GM21526 (cell line): ENCODE data around the gene ABO.
"Not testable (repeated sequence)": the region's sequence is repeated elsewhere in the genome, so short reads cannot be mapped to it uniquely, and the experiment has no call there.

Source experiments
- ATAC-seq: cut with Tn5 transposase; IDR thresholded peaks from one replicate; pipeline ENCODE4 v1.9.1; 2021; ENCODE audit warnings: moderate library complexity; ENCODE audit not compliant: unreplicated experiment, low FRiP score

Gene ABO

DNA sequence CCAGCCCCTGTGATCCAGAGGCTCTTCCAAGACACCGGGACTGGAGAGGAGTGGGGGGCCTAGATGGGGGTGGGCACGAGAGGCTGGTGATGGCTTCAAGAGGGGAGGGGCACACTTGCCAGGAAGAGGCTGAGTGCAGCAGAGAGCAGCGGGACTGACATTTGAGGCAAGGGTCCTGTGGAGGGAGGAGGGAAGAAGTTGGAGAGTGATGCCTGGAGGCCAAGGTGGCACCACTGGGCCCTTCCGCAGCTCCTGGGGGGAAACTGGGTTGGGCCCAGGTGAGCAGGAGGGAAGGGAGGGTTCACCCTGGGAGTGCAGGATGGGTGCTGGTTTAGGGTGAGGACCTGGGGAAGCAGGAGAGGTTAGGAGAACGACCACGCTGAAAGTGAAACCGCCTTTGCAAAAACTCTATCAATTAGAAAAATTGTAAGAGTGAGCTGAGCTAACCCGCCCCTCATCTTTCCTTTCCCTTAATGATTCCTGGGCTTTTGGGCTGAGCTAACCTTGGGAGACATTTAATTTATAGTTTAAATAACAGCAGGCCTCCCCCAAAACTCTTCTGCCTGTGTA is 26.2 kb downstream of the ABO start:
- no peak for ATAC-seq

DNA sequence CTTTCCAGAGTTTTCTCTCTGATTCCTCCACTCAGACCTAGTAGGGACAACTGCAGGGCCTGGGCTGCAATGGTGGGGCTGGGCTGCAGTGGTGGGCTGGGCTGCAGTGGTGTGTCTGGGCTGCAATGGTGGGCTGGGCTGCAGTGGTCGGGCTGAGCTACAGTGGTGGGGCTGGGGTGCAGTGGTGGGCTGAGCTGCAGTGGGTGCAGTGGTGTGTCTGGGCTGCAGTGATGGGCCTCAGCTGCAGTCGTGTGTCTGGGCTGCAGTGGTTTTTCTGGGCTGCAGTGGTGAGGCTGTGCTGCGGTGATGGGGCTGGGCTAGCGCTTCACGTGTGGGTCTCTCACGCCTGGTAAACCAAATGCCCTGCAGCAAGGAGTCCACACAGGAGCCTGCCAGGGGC is 27.4 kb downstream of the ABO start:
- ATAC-seq = no peak

DNA sequence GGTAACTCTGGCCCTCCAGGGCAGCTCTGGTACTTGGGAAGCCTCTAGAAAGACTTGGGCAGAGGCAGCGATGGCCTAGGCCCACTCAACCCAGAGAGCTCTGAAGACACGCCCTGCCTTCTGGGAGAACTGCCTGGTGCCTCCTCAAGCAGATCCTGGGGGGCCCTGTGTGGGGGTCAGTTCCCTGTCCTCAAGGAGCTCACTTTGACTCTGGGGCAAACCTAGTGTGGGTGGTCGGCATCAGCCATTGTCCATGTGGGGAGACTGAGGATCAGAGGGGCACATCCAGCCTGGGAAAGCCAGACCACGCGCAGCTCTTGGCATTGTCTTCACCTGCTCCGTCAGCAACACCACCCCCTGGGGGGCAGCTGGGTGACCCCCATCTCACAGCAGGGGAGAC is 28.0 kb downstream of the ABO start:
- no peak for ATAC-seq

DNA sequence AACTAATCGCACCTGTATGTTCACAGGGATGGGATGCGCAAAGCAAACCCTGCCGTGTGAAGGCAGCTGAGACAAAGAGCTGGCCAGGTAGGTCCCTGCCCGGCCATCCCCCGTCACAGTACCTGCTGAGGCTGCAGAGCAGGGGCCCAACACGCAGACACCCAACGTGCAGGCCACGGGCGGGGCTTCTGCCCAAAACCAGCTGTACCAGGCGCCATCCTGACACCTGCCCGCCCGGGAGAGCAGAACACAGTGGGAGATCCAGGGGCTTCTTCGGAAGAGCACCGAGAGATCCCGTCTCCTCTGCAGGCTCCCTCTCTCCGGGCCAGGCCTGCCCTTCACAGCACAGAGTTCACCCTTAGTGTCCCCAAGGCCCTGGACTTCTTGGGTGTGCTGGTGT is 28.4 kb downstream of the ABO start:
- ATAC-seq = no peak

DNA sequence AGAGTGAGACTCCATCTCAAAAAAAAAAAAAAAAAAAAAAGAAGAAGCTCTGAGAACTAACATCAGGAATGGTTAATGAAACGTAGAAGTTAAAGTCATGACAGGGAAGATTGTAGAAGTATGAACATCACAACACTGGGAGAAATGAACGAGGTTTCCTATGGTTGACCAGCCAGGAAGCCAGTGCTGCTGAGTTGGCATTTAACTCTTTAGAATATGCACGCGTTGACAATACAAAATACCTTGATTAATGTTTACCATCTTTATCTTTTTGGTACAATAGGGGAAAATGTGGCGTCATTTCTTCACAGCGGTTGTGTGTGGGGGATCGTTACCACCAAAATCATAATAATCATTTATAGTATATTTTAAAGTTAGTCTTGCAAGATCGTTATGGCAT is 32.0 kb downstream of the ABO start:
- ATAC-seq = no peak

DNA sequence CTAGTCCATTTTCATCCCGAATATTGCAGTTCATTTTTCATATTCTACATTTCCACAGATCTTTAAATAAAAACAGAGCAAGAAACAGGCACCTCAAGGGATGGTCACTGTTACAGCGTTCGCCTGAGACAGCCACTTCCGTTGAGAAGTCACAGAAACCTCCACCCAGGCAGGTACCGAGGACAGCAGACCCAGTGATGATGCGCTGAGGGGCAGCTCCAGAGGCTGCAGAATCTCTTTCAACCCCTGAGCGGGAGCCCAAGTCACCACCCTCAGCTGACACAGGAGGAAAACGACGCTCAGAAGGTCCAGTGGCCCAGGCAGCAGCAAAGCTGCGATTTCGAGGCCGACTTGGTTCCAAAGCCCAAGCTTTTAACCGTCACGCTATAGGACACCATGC is 32.8 kb downstream of the ABO start:
- no peak for ATAC-seq

DNA sequence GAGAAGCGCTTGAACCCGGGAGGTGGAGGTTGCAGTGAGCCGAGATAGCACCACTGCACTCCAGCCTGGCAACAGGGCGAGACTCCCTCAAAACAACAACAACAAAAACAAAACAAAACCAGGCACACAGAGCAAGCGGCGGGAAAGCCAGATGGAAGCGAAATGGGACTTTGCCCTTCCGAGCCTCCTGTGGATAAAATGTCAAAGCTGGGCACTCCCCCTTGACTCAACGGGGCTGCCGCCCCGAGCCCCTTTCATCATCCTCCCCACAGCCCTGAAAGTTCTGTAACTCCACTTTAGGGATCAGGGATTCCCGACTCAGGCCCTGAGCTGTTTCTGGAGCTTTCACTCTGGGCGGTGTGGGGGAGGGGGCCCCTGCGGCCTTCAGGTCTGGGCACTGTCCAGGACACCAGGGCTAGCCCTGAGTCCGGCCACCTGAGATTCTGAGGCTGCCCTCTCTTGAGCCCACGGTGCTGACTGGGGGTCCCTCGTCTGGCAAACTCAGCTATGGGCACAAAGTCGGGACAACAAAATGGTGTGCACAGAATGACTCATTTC is 35.4 kb downstream of the ABO start:
- no peak for ATAC-seq

DNA sequence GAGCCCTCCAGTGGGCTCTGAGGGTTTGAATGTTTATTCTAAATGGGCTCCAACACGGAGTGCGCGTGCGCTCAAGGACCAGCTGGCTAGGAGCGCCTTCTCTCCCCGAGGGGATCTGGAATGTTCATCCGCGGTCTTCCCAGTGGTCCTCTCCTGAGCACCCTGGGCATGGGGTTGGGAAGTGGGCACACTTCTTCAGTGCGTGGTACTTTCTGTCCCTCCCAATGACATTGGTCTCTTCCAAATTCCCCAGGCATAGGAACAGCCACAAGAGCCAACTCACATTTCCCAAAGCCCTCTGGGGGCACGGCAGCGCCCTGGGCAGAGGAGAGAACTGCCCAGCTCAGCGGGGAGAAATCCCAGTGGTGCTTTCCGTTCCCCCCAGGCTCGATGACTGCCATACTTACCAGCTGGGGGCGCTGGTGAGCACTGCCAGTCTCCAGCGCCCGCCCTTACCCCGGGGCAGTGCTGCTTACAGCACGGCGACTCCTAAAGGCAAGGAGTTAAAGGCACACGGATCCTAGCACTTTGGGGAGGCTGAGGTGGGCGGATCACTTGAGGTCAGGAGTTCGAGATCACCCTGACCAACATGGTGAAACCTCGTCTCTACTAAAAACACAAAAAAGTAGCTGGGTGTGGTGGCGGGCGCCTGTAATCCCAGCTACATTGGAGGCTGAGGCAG is 36.0 kb downstream of the ABO start:
- no peak for ATAC-seq

DNA sequence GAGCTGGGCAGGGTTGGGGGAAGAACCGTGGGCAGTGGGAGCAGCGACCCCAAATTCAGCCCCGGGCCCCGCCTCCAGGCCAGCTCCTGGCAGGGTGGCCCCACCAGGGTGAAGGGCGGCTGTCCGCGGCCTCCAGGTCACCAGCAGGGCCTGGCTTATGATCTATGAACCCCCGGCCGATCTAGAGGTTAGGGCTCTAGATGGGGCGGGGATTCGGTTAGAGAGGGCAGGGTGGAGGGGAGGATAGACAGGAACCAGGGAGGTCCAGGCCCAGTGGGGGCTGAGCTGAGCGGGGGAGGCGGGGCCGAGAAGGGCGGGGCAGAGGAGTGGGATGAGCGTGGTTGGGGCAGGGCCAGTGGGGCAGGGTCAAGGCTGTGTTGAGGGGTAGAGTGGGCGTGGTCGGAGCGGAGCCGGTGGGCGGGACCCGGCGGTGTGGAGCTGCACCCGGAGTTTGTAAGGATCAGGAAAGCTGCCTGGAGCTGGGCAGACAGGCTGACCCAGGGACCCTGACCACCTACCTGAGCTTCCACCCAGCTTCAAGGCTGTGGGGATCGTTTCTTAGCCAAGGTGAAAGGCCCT is 36.6 kb downstream of the ABO start:
- ATAC-seq = no peak

DNA sequence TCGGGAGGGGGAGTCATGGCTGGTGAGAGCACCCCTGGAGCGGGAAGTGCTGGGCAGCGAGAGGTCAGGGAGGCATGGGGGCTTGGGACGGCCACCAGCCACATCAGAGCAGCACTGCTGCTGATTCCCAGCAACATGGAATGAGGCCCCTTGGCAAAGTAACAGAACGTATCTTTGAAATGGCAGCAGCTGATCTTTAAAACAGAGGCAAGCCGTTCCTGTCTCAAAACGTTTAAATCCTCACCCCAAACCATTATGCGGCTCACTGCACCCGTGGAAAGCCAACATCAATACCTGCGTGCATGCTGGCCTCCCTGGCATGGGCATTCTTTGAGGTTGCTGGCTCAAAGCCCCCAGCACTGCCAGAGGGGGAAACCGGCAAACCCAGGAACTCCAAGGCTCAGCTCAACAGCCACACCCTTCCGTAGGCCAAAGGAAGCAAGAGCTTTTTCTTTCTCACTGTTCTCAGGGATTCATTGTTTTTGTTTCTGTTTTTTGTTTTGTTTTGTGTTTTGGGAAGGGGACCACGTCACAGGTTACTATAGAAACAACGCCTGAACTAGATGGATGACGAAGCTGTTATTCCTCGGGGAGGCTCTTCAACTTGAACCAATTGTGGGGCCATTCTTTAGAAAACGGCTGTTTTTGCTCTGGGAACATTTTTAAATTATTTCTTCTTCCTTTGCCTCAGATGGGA is 37.8 kb downstream of the ABO start:
- ATAC-seq = no peak

DNA sequence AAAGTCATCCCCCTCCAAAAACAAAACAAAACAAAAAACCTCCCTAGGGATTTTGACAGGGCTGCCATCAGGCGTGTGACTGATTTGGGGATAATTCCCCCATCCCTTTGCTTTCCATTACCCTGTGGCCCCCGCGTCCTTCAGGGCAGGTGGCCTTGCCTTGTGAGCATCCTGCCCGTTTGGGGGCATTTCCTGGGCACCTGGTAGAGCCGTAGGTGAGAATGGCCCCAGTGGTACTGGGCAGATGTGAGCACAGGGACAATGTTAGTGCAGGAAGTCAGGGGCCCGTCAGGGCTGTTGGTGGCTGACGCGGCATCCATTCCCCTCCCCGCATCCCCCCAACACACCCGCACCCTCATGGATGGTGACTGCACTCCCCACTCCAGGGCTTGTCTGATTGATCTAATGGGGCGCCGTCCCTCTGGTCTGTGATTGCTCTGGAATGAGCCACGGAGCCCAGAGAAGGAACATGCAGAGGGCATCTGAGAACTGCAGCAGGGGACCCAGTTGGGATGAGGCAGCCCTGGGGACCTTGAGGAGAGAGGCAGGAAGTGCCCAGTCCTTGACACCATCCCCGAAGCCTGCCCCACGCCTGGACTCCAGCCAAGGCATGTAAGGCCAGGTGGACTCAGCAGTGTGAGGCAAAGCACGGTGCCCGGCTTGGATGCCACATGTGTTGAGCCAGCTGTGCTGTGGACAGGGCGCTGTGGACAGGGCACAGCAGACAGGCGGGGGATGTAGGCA is 38.5 kb downstream of the ABO start:
- ATAC-seq = not testable (repeated sequence)

DNA sequence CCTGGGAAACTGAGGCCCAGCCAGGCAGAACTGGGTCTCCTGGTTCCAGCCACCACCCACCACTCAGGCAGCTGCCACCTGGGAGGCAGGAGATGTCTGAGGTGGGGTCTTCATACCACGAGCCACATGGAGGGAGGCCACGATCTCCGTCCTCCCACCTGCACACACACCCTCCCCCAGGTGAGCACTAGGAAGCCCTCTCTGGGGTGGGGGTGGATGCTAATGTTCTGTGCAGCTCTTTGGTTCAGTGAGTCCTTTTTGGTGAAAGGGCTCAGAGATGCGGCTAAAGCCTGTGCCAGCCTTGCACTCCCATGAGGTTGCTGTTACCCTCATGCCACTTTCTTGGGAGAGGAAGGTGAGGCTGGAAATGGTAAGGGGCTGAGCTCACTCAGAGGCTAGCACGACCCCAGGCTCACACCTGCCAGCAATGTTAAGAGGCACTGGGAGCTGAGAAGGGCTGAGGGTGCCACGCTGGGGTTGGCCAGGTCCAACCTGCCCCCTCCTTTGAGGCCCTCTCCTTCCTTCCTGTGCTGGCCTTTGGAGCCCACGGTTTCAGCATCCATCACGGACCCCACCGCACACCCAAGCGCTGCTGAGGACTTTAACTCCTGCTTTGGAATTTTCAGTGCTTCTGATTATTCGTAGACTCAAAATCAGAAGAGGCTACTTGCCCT is 39.3 kb downstream of the ABO start:
- ATAC-seq = no peak

DNA sequence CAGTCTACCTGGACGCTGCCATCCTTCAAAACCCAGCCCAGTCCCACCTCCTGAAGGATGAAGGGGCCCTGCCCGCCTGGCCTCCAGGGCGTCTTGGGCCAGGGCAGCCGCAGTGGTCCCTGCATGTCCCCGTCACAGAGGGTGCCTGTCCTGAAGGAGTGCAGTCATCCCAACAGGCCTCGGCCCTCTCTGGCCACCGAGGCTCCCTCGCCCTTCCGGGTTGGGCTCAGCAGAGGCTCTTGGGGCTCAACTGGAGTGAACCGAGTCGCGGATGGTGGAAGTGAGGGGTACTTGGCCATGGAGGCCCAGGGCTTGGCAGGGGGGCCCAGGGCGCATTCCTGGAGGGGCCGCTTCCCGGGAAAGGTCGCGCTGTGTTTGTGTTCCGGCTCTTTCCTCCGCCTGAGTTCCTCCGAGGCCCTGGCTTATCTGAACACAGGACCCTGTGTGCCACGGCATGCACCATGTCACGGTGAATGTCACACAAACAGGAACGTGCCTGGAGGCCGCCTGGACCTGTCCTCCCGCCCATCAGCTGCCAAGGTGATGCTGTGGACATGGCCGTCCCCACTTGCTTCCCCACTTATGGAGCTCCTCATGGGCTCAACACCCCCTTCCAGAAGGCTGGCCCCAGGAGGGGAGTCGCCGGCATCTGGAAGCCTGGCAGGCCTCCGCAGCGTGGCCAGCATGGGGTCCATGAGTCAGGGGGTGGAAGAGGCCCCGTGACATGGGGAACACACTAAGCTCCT is 40.3 kb downstream of the ABO start:
- no peak for ATAC-seq

DNA sequence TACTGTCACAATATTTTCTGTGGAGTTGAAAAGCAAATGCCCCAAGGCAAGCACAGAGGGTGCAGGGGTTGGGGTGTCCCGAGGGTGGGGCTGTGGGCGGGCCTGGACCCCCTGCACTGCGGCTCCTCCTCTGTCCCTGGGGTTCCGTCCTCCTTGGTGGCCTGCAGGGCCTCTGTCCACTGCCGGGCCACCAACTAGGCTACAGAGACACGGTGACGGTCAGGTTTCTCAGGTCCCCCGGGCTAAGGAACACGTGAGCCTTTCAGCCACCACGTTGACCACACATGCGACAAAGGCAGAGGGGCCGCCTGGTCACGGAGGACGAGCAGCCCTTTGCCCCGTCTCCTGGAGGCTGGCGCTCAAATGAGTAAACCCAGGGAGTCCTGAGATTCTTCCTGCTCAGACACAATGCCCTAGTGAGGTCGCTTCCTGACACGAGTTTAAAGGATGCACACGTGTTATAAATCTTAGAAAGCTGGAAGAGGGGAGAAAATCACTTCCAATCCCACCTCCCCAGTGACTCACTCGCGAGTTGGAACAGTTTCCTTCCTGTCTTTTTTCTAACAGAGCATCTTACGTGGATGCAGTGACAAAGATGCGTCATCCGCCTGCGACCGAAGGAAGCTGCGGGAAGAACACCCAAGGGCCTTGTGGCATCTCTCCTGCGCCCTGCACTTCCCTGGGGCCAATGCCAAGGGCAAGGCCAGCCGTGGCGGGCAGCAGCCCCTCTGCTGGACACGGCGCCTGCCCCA is 41.1 kb downstream of the ABO start:
- no peak for ATAC-seq

DNA sequence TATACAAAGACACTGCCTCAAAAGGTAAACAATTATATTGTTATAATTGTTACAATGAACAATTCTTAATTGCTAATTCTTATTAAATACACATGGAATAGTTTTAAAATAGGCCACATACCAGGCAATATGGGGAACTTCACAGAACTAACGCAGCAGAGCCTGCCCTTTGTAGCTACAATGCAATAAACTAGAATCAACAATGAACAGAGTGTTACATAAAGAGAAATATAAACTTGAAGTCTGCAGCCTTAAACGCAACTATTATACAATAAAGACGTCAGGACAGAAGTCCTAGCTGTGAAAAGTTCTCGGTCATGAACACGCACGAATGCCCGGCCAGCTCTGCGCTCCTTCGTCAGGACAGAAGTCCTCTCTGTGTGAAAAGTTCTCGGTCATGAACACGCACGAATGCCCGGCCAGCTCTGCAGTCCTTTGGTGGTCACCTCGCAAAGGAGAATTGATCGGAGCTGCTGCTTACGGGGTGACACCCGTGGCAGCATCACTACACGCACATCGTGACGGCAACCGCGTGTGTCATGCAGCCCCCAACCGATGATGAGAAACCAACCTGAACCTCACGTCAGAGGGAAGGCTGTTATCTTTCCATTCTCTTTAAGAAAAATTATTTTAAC is 43.0 kb downstream of the ABO start:
- not testable (repeated sequence) for ATAC-seq

DNA sequence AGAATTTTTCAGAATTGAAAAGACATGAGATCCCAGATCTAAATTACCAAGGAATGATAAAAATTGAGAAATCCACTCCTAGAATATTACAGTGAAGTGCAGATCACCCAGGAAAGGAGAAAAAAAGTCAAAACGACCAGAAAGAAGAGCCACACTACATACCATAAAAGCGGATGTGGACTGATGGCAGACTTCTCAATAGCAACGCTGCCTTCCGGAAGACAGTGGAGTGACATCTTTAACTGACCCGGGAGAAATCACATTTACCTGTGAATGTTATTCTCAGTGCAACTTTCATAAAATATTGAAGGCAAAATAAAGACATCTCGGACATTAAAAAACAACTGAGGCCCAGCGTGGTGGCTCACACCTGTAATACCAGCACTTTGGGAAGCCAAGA is 44.5 kb downstream of the ABO start:
- ATAC-seq = not testable (repeated sequence)

DNA sequence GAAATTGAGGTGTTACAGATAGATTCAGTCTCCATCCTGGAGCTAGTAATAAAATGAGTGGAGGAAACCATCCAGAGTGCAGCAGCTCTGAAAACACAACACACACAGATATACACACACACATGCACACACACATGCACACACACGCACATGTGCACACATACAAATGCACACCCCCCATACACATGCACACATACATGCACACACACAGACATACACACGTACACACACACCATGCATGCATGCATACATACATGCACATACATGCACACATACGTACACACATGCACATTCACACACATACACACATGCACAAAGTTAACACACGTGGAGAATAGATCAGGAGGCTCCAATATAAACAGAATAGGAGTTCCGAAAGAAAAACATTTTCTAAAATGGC is 44.9 kb downstream of the ABO start:
- no peak for ATAC-seq

DNA sequence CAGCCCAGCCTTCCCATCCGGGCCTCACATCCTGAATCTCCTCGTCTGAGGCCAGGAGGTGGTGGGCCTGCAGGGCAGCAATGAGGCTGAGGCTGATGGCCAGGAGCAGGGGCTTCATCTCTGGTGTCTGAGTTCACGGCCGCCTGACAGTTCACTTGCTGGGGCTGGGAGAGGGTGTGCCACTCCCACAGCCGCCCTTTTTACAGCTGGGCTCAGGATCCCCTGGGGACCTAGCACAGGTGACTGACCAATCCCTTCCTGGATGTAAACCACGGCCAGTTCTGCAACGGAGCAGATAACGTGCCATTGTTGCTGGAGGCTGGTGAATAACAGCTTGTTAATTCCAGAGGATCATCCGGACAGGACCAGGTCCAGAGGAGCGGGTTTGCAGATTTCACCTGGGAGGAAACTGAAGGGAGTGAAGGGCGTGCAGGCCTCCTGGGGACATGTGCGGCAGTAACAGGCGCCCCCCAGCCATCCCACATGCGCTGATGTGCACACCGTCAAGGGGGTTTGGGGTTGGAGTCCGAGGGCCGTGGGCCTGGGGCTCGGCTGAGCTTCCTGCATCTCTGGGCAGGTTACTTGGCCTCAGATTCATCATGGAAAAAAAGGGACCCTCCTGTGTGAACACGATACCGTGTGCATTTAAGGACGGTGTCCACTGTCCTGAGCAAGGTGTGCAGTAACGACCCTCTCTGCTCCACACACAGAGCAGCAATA is 46.4 kb downstream of the ABO start:
- not testable (repeated sequence) for ATAC-seq
